GM19372 (cell line): Measurements from ENCODE around the gene AGAP5.
"Not testable (repeated sequence)": the region's sequence is repeated elsewhere in the genome, so short reads cannot be mapped to it uniquely, and the experiment has no call there.

Source experiments
- ATAC-seq: cut with Tn5 transposase; IDR thresholded peaks from one replicate; pipeline ENCODE4 v1.9.1; 2021; ENCODE audit warnings: mild to moderate bottlenecking, low read depth, moderate library complexity; ENCODE audit not compliant: unreplicated experiment

The AGAP5 gene

GRCh38 chr10:73715179-73716156 is 17.6 kb upstream of the AGAP5 start:
- ATAC-seq, result not testable (repeated sequence)

GRCh38 chr10:73714483-73714882 is 16.6 kb upstream of the AGAP5 start:
- ATAC-seq, result not testable (repeated sequence)

- not testable (repeated sequence) for ATAC-seq
Observed at GRCh38 chr10:73713912-73714311, 16.0 kb upstream of the AGAP5 start.

- ATAC-seq, result not testable (repeated sequence)
Observed at GRCh38 chr10:73711683-73712082, 13.8 kb upstream of the AGAP5 start.

GRCh38 chr10:73708122-73708521 is 10.2 kb upstream of the AGAP5 start:
- ATAC-seq, result not testable (repeated sequence)

- not testable (repeated sequence) for ATAC-seq
Observed at GRCh38 chr10:73707628-73708027, 9.7 kb upstream of the AGAP5 start.

GRCh38 chr10:73706488-73706887 is 8.6 kb upstream of the AGAP5 start:
- not testable (repeated sequence) for ATAC-seq

GRCh38 chr10:73705506-73706072 is 7.7 kb upstream of the AGAP5 start:
- ATAC-seq, result not testable (repeated sequence)

GRCh38 chr10:73703924-73704323 is 6.0 kb upstream of the AGAP5 start:
- not testable (repeated sequence) for ATAC-seq

GRCh38 chr10:73698819-73699218 is 910 bp upstream of the AGAP5 start:
- ATAC-seq, result not testable (repeated sequence)

- not testable (repeated sequence) for ATAC-seq
Observed at GRCh38 chr10:73695302-73695701, 2.6 kb downstream of the AGAP5 start.

GRCh38 chr10:73690755-73691154 is 7.2 kb downstream of the AGAP5 start:
- ATAC-seq, result not testable (repeated sequence)

GRCh38 chr10:73689596-73689995 is 8.3 kb downstream of the AGAP5 start:
- not testable (repeated sequence) for ATAC-seq

GRCh38 chr10:73687641-73688040 is 10.3 kb downstream of the AGAP5 start:
- not testable (repeated sequence) for ATAC-seq

- not testable (repeated sequence) for ATAC-seq
Observed at GRCh38 chr10:73674546-73674945, 23.4 kb downstream of the AGAP5 start.

- not testable (repeated sequence) for ATAC-seq
Observed at GRCh38 chr10:73668378-73668777, 29.5 kb downstream of the AGAP5 start.

- ATAC-seq, result not testable (repeated sequence)
Observed at GRCh38 chr10:73666153-73666809, 31.6 kb downstream of the AGAP5 start.

- not testable (repeated sequence) for ATAC-seq
Observed at GRCh38 chr10:73665581-73665980, 32.3 kb downstream of the AGAP5 start.

- not testable (repeated sequence) for ATAC-seq
Observed at GRCh38 chr10:73664156-73665040, 33.5 kb downstream of the AGAP5 start.

- ATAC-seq, result not testable (repeated sequence)
Observed at GRCh38 chr10:73663621-73664020, 34.3 kb downstream of the AGAP5 start.
